Stimulated activated naive CD8-positive, alpha-beta T cell treated with anti-CD3 and anti-CD28 coated beads, Interleukin-15, amount 100 ng/mL, for 72 hours (primary cell): Measurements from ENCODE around the gene UQCC2.

Experiments
- ATAC-seq: fragments of 150-1000 bp; cut with Tn5 transposase; 2 replicates; pipeline ENCODE4 v1.10.0; 2021; ENCODE audit warnings: mild to moderate bottlenecking, moderate library complexity
- DNase-seq, 2 donors: peaks; one replicate each; pipeline ENCODE4 v3.0.0; 2021 to 2022
- H3K27ac Mint-ChIP-seq, 2 donors: one replicate each; pipeline ENCODE4 v1.8.0; 2022; ENCODE audit warnings: mild to moderate bottlenecking in 2 of 2, mixed read lengths in 2 of 2, moderate library complexity in 2 of 2
- H3K27me3 Mint-ChIP-seq: one replicate; pipeline ENCODE4 v1.8.0; 2022; ENCODE audit warnings: mixed read lengths
- H3K4me1 Mint-ChIP-seq: one replicate; pipeline ENCODE4 v1.8.0; 2022; ENCODE audit warnings: mild to moderate bottlenecking, mixed read lengths
- H3K4me3 Mint-ChIP-seq, 2 donors: one replicate each; pipeline ENCODE4 v1.8.0; 2022; ENCODE audit warnings: mild to moderate bottlenecking in 2 of 2, mixed read lengths in 2 of 2, moderate library complexity in 1 of 2
- H3K9me3 Mint-ChIP-seq, 2 donors: one replicate each; pipeline ENCODE4 v1.8.0; 2022; ENCODE audit warnings: mixed read lengths in 2 of 2

UQCC2 gene

DNA sequence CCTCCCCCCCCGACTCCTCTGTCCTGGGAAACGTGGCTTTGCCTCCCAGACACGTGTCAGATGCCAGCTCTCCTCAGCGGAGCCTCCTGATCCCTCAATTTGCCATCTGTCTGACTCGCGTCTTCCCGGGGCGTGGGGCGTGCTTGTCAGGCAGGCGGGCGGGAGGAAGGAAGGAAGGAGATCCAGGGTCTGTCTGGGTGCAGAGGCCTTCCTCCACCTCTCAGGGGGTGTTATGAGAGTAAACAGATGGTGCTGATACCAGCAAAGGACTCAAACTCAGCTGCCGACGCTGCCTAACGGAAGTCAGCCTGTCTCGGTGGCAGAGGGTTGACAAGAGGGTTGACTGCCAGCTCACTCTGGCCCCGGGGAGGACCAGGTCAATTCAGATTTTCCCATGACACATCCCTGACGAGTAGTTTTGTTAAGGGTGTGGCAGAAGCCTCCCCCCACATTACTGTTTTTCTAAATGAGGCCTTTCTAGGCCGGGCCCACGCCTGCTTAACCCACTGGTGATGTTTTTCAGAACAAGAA, 17.0 kb downstream of the UQCC2 start:
- DNase-seq (peak; percentile 33 to 79), ATAC-seq (peak; percentile 81)
- Mint-ChIP-seq H3K27ac (peak overlapping the region; percentile 95 to 96), H3K9me3 (no peaks in the 10 kb centered on the region), H3K27me3 (no peaks in the 10 kb centered on the region), H3K4me1 (peaks cover 76% of the 10 kb centered on the region), H3K4me3 (peak overlapping the region; percentile 65 to 72)

DNA sequence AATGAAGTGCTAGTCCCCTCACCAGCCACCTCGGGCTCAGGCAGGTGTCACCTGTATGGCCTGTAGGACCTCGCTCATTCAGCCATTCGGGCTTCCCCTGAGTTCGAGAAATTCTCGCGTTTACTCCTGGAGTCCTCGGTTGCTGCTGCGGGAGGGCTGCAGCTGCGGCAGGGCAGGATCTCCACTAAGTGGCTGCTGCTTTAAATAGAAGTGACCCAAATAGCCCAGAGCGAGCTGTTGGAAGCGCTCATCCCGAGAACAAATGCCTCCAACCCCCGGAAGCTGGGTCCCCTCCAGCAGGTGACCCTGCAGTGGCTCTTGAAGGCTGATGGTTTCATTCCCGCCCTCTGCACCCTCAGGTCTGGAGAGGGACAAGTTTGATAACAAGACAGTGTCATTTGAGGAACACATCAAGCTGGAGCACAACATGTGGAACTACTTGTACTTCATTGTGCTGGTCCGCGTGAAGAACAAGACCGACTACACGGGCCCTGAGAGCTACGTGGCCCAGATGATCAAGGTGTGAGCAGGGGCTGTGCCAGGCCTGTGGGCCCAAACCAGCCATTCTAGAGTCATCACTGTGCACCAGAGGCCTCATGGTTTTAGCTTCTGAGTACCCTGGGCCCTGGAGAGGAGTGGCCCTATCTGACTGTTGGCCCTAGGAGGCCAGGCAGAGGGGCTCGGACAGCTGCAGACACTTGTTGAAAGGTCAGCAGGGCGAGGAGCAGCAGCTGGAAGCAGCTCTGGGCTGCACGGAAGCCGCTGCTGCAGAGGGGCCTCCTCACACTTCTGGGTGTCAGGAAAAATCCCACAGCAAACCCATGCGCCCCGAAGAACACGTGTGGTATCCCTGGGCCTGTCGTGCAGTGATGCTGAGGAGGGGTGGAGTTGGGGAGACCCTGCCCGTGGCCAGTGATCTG, 18.1 kb downstream of the UQCC2 start:
- H3K4me3 Mint-ChIP-seq, result peak overlapping the region; percentile 38 to 41
- ATAC-seq, result no peak
- DNase-seq, result no peak
- H3K27ac Mint-ChIP-seq, result peak overlapping the region; percentile 78 to 83
- H3K4me1 Mint-ChIP-seq, result peaks cover 76% of the 10 kb centered on the region
- no peaks in the 10 kb centered on the region for H3K9me3 Mint-ChIP-seq
- H3K27me3 Mint-ChIP-seq, result no peaks in the 10 kb centered on the region

DNA sequence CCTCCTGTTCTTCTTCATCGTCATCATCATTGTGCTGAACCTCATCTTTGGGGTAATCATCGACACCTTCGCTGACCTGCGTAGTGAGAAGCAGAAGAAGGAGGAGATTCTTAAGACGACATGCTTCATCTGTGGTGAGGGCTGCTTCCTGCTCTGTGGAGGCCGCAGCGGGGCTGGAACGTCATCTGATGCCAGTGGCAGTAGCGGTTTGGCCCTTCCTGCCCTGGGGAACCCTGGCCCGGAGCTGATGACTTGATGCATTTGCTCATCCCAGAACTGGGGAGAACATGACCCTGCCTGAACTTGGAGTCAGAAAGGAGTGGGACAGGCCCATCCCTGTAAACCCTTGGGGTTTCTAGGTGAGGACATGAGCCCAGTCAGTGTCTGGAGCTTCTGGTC, 18.7 kb downstream of the UQCC2 start:
- peak; percentile 85 for ATAC-seq
- peak; percentile 42 to 76 for DNase-seq
- H3K4me3 Mint-ChIP-seq, result peak overlapping the region; percentile 38 to 41
- H3K9me3 Mint-ChIP-seq, result no peaks in the 10 kb centered on the region
- H3K4me1 Mint-ChIP-seq, result peaks cover 70% of the 10 kb centered on the region
- H3K27me3 Mint-ChIP-seq, result no peaks in the 10 kb centered on the region
- peak overlapping the region; percentile 78 to 83 for H3K27ac Mint-ChIP-seq

DNA sequence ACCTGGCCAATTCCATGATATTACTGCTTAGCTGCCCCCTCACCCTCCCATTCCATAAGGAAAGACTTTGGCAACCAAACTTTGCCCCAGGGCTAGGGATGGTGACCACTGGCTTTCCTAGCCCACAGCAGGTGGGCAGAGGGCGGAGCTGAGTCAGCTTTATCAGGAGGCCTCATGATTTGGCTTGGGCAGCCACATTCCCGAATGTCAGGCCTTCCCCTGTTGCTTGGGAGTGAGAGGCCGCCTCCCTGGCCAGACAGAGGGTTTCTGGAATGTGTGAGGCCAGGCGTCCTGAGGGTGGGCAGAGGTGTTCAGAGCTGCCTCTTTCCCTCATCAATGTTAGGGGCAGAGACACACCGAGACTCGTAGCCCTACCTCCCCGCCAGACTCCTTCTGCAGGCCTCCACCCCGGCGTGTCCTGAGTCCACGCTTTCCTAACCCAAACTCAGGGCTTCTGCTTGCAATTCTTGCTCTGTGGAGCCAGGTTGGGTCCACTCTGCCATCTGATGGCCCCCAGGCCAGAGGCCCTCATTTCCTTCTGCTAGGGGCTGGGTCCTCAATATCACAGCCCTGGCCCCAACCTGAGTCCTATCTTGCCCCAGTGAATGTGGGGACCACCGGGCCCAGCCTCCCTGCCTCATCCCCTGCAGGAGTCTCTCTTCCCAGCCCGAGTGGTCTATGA, 19.3 kb downstream of the UQCC2 start:
- Mint-ChIP-seq H3K4me3 (peak overlapping the region; percentile 38 to 41), H3K9me3 (no peaks in the 10 kb centered on the region), H3K27me3 (no peaks in the 10 kb centered on the region), H3K27ac (peak overlapping the region; percentile 78 to 83), H3K4me1 (peaks cover 65% of the 10 kb centered on the region)
- ATAC-seq (no peak), DNase-seq (no peak)

DNA sequence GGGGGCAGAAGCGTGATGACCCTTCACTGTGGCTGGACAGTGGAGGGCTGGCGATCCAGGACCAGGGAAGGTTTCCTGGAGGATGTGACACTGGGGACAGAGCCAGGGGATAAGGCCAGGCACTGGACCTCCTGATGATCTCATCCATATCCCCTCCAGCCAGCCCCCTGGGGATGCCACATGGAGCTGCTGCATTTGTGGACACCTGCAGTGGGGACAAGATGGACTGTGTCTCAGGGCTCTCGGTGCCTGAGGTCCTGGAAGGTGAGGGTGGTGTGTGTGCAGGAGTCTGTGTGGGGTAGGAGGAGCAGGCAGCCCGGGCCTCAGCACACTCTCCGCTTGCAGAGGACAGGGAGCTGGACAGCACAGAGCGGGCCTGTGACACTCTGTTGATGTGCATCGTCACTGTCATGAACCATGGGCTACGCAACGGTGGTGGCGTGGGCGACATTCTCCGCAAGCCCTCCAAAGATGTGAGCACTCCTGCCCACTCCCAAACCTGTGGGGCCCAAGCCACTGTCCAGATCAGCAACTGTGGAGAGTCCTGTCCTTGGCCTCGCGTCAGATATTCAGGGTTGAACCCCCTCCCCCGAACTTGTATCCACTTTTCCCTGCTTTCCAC, 19.9 kb downstream of the UQCC2 start:
- DNase-seq, result no peak
- Mint-ChIP-seq H3K4me1 (peaks cover 58% of the 10 kb centered on the region), H3K4me3 (no peak overlapping the region), H3K27ac (peak overlapping the region in 1 of 2 donors; percentile 72), H3K9me3 (no peaks in the 10 kb centered on the region), H3K27me3 (no peaks in the 10 kb centered on the region)
- no peak for ATAC-seq

DNA sequence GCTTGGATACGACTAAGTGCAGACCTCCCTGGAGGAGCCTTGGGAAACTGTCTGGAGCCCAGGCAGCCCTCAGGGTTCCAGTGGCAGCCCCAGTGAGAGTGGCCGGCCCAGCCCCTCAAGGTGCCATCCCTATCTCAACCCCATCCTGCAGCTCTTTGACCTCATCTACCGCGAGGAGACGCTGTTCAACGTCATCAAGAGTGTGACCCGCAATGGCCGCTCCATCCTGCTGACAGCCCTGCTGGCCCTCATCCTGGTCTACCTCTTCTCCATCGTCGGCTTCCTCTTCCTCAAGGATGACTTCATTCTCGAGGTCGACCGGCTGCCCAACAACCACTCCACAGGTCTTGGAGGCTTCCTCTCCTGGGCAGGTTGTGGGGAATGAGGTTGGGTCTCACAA, 20.7 kb downstream of the UQCC2 start:
- no peak for DNase-seq
- no peaks in the 10 kb centered on the region for H3K27me3 Mint-ChIP-seq
- peak overlapping the region; percentile 72 to 76 for H3K27ac Mint-ChIP-seq
- H3K9me3 Mint-ChIP-seq, result no peaks in the 10 kb centered on the region
- peaks cover 50% of the 10 kb centered on the region for H3K4me1 Mint-ChIP-seq
- no peak for ATAC-seq
- no peak overlapping the region for H3K4me3 Mint-ChIP-seq

DNA sequence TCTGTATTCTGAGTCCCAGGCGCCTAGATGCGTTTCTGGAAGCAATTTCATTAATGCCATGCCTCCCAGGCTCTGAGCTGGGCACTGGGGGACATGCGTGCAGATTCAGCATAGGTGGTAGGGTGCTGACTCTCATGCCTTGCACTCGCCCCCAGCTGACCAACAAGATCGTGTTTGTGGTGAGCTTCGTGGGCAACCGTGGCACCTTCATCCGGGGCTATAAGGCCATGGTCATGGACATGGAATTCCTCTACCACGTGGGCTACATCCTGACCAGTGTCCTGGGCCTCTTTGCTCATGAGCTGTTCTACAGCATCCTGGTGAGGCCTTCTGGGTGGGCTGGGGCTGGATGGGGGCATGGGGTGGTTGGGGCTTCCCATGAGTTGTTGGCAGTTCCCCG, 21.6 kb downstream of the UQCC2 start:
- no peak for ATAC-seq
- Mint-ChIP-seq H3K4me3 (no peak overlapping the region), H3K4me1 (peaks cover 42% of the 10 kb centered on the region), H3K27me3 (no peaks in the 10 kb centered on the region), H3K27ac (no peak overlapping the region), H3K9me3 (no peaks in the 10 kb centered on the region)
- DNase-seq, result no peak

DNA sequence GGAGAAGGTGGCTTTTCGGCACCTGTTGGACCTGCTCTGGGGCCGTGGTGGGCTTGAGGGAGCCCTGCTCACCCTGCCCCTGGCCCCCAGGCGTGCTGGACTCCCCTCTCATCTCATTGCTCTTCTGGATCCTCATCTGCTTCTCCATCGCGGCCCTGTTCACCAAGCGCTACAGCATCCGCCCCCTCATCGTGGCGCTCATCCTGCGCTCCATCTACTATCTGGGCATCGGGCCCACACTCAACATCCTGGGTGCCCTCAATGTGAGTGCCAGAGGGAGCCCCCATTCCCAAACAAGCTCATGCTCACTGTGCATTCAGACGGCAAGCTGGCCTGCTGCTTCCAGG, 22.4 kb downstream of the UQCC2 start:
- DNase-seq (no peak), ATAC-seq (no peak)
- no peak overlapping the region for H3K27ac Mint-ChIP-seq
- no peaks in the 10 kb centered on the region for H3K27me3 Mint-ChIP-seq
- no peaks in the 10 kb centered on the region for H3K9me3 Mint-ChIP-seq
- peaks cover 34% of the 10 kb centered on the region for H3K4me1 Mint-ChIP-seq
- no peak overlapping the region for H3K4me3 Mint-ChIP-seq

DNA sequence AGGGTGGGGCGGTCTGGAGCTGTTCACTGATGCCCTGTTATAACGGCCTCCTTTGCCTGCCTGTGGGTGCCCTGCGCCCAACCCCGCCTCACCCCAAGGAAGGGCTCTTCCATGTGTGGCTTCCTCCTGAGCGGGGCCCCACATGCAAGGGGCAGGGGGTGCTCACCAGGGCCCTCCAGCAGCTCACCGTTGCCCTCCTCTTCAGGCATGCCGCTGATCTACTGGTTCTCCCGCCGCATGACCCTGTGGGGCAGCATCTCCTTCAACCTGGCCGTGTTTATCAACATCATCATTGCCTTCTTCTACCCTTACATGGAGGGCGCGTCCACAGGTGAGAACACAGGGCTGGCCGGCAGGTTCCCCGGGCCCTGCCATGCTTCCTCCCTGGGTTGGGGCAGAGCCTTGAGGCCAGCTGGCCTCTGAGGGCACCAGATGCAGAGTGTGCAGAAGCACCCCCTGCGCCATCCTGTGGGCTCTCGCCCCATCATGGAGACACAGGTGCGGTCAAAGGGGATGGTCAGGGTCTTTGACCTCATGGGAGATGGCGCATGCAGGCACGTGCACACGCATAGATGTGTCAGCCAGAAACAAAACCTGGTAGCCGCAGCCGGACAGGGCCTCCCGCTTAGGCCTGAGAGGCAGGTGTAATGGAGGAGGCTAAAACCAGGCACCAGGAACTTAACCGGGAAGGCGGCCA, 22.9 kb downstream of the UQCC2 start:
- DNase-seq (no peak), ATAC-seq (no peak)
- Mint-ChIP-seq H3K9me3 (no peaks in the 10 kb centered on the region), H3K4me3 (no peak overlapping the region), H3K4me1 (peaks cover 32% of the 10 kb centered on the region), H3K27ac (peak overlapping the region in 1 of 2 donors; percentile 43), H3K27me3 (no peaks in the 10 kb centered on the region)

DNA sequence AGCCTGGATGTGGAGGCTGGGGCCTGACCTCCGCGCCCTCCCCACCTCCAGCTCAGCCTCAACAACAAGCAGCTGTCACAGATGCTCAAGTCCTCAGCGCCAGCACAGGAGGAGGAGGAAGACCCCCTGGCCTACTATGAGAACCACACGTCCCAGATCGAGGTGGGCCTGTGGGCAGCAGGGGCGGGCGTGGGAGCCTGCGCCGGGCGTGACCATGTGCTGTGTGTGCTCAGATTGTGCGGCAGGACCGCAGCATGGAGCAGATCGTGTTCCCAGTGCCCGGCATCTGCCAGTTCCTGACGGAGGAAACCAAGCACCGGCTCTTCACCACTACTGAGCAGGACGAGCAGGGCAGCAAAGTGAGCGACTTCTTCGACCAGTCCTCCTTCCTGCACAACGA, 23.5 kb downstream of the UQCC2 start:
- no peaks in the 10 kb centered on the region for H3K27me3 Mint-ChIP-seq
- no peak overlapping the region for H3K27ac Mint-ChIP-seq

DNA sequence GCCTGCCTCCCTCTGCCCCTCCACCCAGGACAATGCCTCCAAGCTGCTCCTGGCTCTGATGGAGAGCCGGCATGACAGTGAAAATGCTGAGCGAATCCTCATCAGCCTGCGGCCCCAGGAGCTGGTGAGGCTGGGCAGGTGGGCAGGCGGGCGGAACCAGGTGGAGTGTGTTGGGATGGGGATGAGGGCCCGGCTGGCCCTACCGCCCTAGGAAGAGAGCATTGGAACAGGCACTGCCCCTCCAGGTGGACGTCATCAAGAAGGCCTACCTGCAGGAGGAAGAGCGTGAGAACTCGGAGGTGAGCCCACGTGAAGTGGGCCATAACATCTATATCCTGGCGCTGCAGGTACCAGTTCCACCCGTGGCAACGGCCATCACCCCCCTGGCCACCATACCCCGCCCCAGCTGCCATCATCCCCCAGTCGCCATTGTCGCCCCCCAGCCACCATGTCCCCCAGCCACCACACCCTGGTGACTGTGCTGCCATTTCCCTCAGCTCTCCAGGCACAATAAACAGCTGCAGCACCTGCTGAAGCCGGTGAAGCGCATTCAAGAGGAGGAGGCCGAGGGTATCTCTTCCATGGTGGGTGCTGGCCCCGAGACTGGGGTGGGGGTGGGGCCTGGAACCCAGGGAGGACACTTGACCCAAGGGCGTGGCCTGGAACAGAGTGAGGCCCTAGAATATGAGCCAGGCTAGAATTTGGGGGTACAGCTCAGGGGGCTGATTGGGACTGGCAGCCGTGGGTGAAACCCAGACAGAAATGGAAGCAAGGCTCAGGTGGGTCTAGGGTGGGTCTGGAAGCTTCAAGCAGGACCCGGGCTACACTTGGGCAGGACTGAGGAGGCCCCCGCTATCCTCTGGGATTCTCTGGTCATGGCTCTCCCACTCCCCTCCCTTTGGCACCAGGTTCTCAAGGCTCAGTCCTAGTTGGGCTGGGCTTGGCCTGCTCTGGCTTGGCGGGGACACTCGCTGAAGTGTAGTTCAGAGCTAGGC, 24.2 kb downstream of the UQCC2 start:
- H3K27me3 Mint-ChIP-seq, result no peaks in the 10 kb centered on the region
- no peak overlapping the region for H3K27ac Mint-ChIP-seq

More for the DNA sequence above, 23.5 kb downstream of the UQCC2 start:
- ATAC-seq (no peak), DNase-seq (no peak)
- no peaks in the 10 kb centered on the region for H3K9me3 Mint-ChIP-seq
- H3K4me3 Mint-ChIP-seq, result no peak overlapping the region
- H3K4me1 Mint-ChIP-seq, result peaks cover 32% of the 10 kb centered on the region

DNA sequence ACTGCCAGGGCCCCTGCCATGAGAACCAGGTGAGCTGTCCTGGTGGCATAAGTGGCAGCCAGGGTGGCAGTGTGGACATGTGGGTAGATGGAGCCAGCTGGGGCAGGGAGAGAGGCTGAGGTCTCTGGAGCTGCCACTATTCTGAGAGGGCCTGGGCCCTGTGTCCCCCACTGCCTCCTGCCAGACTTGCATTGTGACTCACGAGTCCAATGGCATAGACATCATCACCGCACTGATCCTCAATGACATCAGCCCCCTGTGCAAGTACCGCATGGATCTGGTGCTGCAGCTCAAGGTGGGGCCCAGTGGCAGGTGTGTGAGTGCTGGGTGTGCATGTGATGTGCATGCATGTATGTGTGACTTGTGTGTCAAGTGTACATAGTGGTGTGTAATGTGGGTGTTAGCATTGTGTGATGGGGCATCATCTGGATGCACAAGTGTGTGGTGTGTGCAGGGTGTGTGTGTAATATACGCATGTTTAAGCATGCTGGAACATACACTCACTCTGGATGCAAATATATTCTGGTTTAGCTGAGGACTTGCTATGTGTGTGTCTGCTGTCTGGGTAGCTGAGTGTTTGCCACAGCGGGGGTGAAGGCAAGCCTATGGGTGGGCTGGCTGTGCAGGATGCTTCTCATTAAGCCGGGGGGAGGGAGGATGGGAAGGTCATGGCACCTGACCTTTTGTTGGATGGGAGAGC, 25.1 kb downstream of the UQCC2 start:
- ATAC-seq (no peak), DNase-seq (no peak)
- Mint-ChIP-seq H3K4me1 (peaks cover 25% of the 10 kb centered on the region), H3K4me3 (no peak overlapping the region), H3K27ac (peak overlapping the region; percentile 43 to 46), H3K9me3 (no peaks in the 10 kb centered on the region), H3K27me3 (no peaks in the 10 kb centered on the region)

More for the DNA sequence above, 24.2 kb downstream of the UQCC2 start:
- Mint-ChIP-seq H3K4me1 (peaks cover 32% of the 10 kb centered on the region), H3K9me3 (no peaks in the 10 kb centered on the region), H3K4me3 (no peak overlapping the region)
- DNase-seq (no peak), ATAC-seq (no peak)

DNA sequence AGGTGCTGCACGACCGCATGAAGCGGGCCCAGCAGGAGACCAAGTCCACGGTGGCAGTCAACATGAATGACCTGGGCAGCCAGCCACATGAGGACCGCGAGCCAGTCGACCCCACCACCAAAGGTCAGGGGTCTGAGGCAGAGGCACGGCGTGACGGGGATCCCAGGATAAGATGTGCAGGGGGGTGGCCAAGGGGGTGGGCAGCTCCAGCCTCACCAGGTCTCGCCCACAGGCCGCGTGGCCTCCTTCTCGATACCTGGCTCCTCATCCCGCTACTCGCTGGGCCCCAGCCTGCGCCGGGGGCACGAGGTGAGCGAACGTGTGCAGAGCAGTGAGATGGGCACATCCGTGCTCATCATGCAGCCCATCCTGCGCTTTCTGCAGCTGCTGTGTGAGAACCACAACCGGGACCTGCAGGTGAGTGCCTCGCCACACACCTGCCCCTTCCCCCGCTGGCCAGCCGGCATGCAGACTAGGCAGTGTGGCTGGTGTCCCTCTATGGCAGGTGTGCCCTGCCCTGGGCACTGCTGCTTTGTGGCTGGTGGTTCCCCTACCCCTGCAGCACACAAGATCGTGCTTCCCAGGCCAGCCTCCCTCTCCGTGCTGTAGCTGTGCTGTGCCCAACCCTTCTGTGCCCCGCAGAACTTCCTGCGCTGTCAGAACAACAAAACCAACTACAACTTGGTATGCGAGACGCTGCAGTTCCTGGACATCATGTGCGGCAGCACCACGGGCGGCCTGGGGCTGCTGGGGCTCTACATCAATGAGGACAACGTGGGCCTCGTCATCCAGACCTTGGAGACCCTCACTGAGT, 25.9 kb downstream of the UQCC2 start:
- H3K27ac Mint-ChIP-seq, result no peak overlapping the region
- H3K4me1 Mint-ChIP-seq, result peaks cover 18% of the 10 kb centered on the region
- no peaks in the 10 kb centered on the region for H3K9me3 Mint-ChIP-seq
- H3K27me3 Mint-ChIP-seq, result no peaks in the 10 kb centered on the region
- H3K4me3 Mint-ChIP-seq, result no peak overlapping the region
- no peak for ATAC-seq
- no peak for DNase-seq
